ENCODE results near the gene GMPR. TPM values are rescaled to one million over a fixed set of nuclear protein-coding genes. Genes with fewer than 3 reads are reported as not detected.
"Not testable (repeated sequence)": the region's sequence is repeated elsewhere in the genome, so short reads cannot be mapped to it uniquely, and the experiment has no call there.

GMPR gene
- total and polyA plus RNA-seq, 2 experiments from 2014 or later: 9.4 to 29.6 TPM

GRCh38 chr6:16217156-16217721 is 21.1 kb upstream of the GMPR start:
- no peaks in the 10 kb centered on the region for H3K27me3 ChIP-seq
- no peaks in the 10 kb centered on the region for H3K4me1 ChIP-seq (ENCODE audit: low read depth)
- no peak overlapping the region for H3K27ac ChIP-seq
- TF ChIP-seq, protein P1, sequence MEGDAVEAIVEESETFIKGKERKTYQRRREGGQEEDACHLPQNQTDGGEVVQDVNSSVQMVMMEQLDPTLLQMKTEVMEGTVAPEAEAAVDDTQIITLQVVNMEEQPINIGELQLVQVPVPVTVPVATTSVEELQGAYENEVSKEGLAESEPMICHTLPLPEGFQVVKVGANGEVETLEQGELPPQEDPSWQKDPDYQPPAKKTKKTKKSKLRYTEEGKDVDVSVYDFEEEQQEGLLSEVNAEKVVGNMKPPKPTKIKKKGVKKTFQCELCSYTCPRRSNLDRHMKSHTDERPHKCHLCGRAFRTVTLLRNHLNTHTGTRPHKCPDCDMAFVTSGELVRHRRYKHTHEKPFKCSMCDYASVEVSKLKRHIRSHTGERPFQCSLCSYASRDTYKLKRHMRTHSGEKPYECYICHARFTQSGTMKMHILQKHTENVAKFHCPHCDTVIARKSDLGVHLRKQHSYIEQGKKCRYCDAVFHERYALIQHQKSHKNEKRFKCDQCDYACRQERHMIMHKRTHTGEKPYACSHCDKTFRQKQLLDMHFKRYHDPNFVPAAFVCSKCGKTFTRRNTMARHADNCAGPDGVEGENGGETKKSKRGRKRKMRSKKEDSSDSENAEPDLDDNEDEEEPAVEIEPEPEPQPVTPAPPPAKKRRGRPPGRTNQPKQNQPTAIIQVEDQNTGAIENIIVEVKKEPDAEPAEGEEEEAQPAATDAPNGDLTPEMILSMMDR (IDR thresholded peaks at IDR 0.05; ENCODE audit: low read depth, low read length): no peak
- no peaks in the 10 kb centered on the region for H3K36me3 ChIP-seq
- no peak for DNase-seq (ENCODE audit: low read depth in 1 of 2, low spot score in 1 of 2)
- no peak overlapping the region for H3K4me3 ChIP-seq
- no peaks in the 10 kb centered on the region for H3K9me3 ChIP-seq (ENCODE audit: low read depth)

- DNase-seq (ENCODE audit: low read depth in 1 of 2, low spot score in 1 of 2): no peak
- H3K4me1 ChIP-seq (ENCODE audit: low read depth): peaks cover 10% of the 10 kb centered on the region
- H3K36me3 ChIP-seq: no peaks in the 10 kb centered on the region
- no peaks in the 10 kb centered on the region for H3K9me3 ChIP-seq (ENCODE audit: low read depth)
- H3K4me3 ChIP-seq: no peak overlapping the region
- no peak overlapping the region for H3K27ac ChIP-seq
- TF ChIP-seq, protein P1 (IDR thresholded peaks at IDR 0.05; ENCODE audit: low read depth, low read length): no peak
- no peaks in the 10 kb centered on the region for H3K27me3 ChIP-seq
Observed at GRCh38 chr6:16222826-16223225, 15.6 kb upstream of the GMPR start.

DNA sequence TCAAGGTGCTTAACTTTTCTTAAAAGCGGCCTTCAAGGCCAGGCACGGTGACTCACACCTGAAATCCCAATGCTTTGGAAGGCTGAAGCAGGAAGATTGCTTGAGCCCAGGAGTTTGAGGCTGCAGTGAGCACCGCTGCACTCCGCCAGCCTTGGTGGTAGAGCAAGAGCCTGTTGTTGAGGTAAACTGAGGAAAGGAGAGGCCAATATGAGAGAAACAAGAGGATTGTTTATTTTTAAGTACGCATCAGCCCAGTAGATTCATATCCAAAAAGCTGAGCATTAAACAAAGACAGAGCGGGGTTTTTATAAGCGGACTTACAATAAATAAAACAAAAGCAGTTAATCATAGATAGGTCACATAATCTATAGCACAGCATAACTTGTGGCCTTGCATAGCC is 15.0 kb upstream of the GMPR start:
- TF ChIP-seq, protein P1 (IDR thresholded peaks at IDR 0.05; ENCODE audit: low read depth, low read length): no peak
- DNase-seq (ENCODE audit: low read depth in 1 of 2, low spot score in 1 of 2): no peak
- H3K4me1 ChIP-seq (ENCODE audit: low read depth): peaks cover 10% of the 10 kb centered on the region

GRCh38 chr6:16224409-16224808 is 14.0 kb upstream of the GMPR start:
- Histone ChIP-seq H3K27me3 (no peaks in the 10 kb centered on the region), H3K36me3 (no peaks in the 10 kb centered on the region), H3K4me1 (ENCODE audit: low read depth) (peaks cover 15% of the 10 kb centered on the region), H3K27ac (no peak overlapping the region), H3K9me3 (ENCODE audit: low read depth) (no peaks in the 10 kb centered on the region), H3K4me3 (no peak overlapping the region)
- TF ChIP-seq, protein P1 (IDR thresholded peaks at IDR 0.05; ENCODE audit: low read depth, low read length): no peak
- DNase-seq (ENCODE audit: low read depth in 1 of 2, low spot score in 1 of 2): no peak

More for the DNA sequence above, 15.0 kb upstream of the GMPR start:
- no peak overlapping the region for H3K27ac ChIP-seq
- no peaks in the 10 kb centered on the region for H3K36me3 ChIP-seq
- H3K9me3 ChIP-seq (ENCODE audit: low read depth): no peaks in the 10 kb centered on the region
- H3K4me3 ChIP-seq: no peak overlapping the region
- no peaks in the 10 kb centered on the region for H3K27me3 ChIP-seq

GRCh38 chr6:16225062-16225731 is 13.2 kb upstream of the GMPR start:
- not testable (repeated sequence) for H3K27me3 ChIP-seq; H3K9me3 ChIP-seq (ENCODE audit: low read depth); H3K36me3 ChIP-seq; H3K27ac ChIP-seq; DNase-seq (ENCODE audit: low read depth in 1 of 2, low spot score in 1 of 2); H3K4me3 ChIP-seq
- H3K4me1 ChIP-seq (ENCODE audit: low read depth): peaks cover 23% of the 10 kb centered on the region

- peaks cover 23% of the 10 kb centered on the region for H3K4me1 ChIP-seq (ENCODE audit: low read depth)
- H3K36me3 ChIP-seq; H3K9me3 ChIP-seq (ENCODE audit: low read depth); H3K27ac ChIP-seq; DNase-seq (ENCODE audit: low read depth in 1 of 2, low spot score in 1 of 2); H3K27me3 ChIP-seq; H3K4me3 ChIP-seq: not testable (repeated sequence)
Observed at GRCh38 chr6:16226117-16227047, 12.0 kb upstream of the GMPR start.
